ENCODE data around the gene IRAK4.

The IRAK4 gene

DNA sequence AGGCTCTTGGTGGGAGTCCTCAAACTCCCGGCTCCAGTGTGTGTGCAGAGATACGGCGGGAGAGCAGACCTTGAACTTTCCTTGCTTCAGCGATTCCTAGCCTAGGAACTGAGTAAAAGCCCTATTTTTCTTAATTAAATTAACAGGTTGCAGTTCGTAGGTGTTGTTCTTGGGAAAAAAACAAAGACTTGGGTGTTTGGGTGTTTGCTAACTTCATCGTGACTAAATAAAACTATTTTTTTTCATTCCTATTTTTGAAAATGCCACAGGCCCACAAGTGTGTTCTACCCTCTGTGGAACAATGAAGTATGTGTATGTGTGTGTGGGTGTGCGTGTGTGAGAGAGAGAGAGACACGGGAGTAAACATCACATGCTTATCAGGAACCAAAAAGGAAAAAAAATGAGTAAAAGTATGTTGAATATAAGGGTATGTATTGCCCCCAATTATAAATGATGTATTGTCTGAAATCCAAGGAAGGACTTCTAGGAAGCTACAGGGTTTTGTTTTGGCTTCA lies 77.8 kb downstream of the IRAK4 start:
- peak; percentile 46 for DNase-seq (ENCODE audit: low spot score)

Data from SW480 (cell line).